SK-N-MC (cell line): Measurements from ENCODE around the gene CMTM3.

Experiments used
- EZH2 ChIP-seq: fragments of 200-600 bp; sonication (generic); IDR thresholded peaks from one replicate; pipeline ENCODE4 v1.6.1; 2017; ENCODE audit warnings: antibody characterized with exemption
- FOXP2 ChIP-seq: optimal IDR thresholded peaks from 2 replicates; pipeline ENCODE3; 2011; ENCODE audit warnings: mild to moderate bottlenecking, moderate library complexity; ENCODE audit not compliant: insufficient read depth; ENCODE audit errors: extremely low read length, control extremely low read depth
- POLR2AphosphoS5 ChIP-seq: IDR thresholded peaks from 2 replicates; pipeline ENCODE4 v1.6.1; 2012; ENCODE audit warnings: mild to moderate bottlenecking, low read depth, low read length, borderline replicate concordance

- TF ChIP-seq FOXP2 = no peak
- no peak for TF ChIP-seq POLR2AphosphoS5
- no peak for TF ChIP-seq EZH2
Measured at GRCh38 chr16:66650707-66651473, 46.4 kb downstream of the CMTM3 start.
